ENCODE data around the gene KIDINS220. TPM values are rescaled to one million over a fixed set of nuclear protein-coding genes. Genes with fewer than 3 reads are reported as not detected.
A peak's percentile ranks its signal among the peaks of the same experiment; 100 is the strongest.

Gene KIDINS220
- total and polyA plus RNA-seq, 9 of the 15 experiments (the other 6 are each of a cell fraction or from before 2014, with no cell fraction given) = 15.2 to 48.0 (median 34.4) TPM

DNA sequence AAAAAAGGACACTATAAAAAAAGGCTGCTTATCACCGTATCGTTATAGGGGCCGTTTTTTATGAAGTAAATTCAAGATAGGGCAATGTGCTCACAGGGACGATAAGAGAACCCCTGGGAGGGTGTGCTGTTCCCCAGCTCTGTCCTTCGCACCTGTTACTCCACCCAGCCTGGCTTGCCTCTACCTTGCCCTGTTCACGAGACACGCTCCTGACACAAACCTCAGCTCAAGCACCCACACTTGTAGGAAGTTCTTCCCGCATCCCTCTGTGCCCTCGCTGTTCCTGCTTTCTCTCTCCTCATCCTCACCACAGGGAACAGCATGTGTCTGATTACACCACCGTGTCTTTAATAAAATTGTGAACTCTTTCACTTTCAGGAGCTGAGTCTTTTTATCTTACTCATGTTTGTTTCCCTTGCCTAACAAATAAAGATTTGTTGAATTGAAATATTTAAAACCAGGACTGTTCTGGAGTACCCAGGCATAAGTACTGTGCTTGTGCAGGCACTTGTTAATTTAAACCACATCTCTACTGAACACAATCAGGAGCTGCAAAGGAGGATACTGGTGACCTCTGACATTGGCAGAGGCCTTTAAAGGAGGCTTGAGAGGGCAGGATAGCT, 26.0 kb upstream of the KIDINS220 start:
- BruUV-seq (replicated peaks) = no TSS peak
- H3K79me2 ChIP-seq (ENCODE audit: control insufficient read depth, insufficient read depth, low read length) = no peaks in the 10 kb centered on the region
- no peaks in the 10 kb centered on the region for H4K20me1 ChIP-seq (replicated peaks; ENCODE audit: control insufficient read depth, insufficient read depth, low read length)
- TF ChIP-seq ATF1 (CRISPR knock-in tag; IDR thresholded peaks at IDR 0.05) = no peak
- TF ChIP-seq ATF1 (tag; IDR thresholded peaks at IDR 0.05) = no peak
- TF ChIP-seq, protein P1, sequence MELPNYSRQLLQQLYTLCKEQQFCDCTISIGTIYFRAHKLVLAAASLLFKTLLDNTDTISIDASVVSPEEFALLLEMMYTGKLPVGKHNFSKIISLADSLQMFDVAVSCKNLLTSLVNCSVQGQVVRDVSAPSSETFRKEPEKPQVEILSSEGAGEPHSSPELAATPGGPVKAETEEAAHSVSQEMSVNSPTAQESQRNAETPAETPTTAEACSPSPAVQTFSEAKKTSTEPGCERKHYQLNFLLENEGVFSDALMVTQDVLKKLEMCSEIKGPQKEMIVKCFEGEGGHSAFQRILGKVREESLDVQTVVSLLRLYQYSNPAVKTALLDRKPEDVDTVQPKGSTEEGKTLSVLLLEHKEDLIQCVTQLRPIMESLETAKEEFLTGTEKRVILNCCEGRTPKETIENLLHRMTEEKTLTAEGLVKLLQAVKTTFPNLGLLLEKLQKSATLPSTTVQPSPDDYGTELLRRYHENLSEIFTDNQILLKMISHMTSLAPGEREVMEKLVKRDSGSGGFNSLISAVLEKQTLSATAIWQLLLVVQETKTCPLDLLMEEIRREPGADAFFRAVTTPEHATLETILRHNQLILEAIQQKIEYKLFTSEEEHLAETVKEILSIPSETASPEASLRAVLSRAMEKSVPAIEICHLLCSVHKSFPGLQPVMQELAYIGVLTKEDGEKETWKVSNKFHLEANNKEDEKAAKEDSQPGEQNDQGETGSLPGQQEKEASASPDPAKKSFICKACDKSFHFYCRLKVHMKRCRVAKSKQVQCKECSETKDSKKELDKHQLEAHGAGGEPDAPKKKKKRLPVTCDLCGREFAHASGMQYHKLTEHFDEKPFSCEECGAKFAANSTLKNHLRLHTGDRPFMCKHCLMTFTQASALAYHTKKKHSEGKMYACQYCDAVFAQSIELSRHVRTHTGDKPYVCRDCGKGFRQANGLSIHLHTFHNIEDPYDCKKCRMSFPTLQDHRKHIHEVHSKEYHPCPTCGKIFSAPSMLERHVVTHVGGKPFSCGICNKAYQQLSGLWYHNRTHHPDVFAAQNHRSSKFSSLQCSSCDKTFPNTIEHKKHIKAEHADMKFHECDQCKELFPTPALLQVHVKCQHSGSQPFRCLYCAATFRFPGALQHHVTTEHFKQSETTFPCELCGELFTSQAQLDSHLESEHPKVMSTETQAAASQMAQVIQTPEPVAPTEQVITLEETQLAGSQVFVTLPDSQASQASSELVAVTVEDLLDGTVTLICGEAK (IDR thresholded peaks at IDR 0.05) = peak; percentile 79
- TF ChIP-seq, protein P1 (CRISPR knock-in tag; IDR thresholded peaks at IDR 0.05) = peak; percentile 32; the same call in 1 of the 2 replicates
- H2AFZ ChIP-seq (ENCODE audit: low read depth, low read length) = no peak overlapping the region
- intact Hi-C loops (cut with micrococcal nuclease) (no loop called here), in situ Hi-C loops (cut with MboI) (no loop called here)
- no peak for DNase-seq (ENCODE audit: extremely low read depth in 1 of 4, low spot score in 3 of 4)
- H3K4me2 ChIP-seq (ENCODE audit: insufficient read depth, low read length) = no peak overlapping the region
- no peak for FAIRE-seq
- no peak overlapping the region for H3K9ac ChIP-seq (ENCODE audit: insufficient read depth in 1 of 2, low read depth in 2 of 2, low read length in 2 of 2)
- H3K4me3 ChIP-seq = no peak overlapping the region
- 80% methylated on average over 10 of the region's 10 CpGs for WGBS (ENCODE audit: insufficient coverage, low coverage, missing lambda C conversion rate)
- H3K36me3 ChIP-seq (ENCODE audit: control insufficient read depth, insufficient read depth, low read length) = peaks cover 44% of the 10 kb centered on the region; the same call in 2 of the 3 replicates
- H3K27me3 ChIP-seq (ENCODE audit: control insufficient read depth in 2 of 2, insufficient read depth in 2 of 2, low read length in 2 of 2) = no peaks in the 10 kb centered on the region
- POLR2A ChIA-PET = interaction anchor here (0.7 to 1.7 kb wide), 5 partner anchors 12 to 693 kb away, joined by 3 to 8 read pairs (median 4); no protein-coding TSS in a partner anchor
- no peak overlapping the region for H3K27ac ChIP-seq (ENCODE audit: extremely low read depth, low read depth, low read length)
- CTCF ChIA-PET (ENCODE audit: low intra/inter-chr PET ratio) = interaction anchor here (0.6 kb wide), 1 partner anchor 676 kb away, joined by 3 read pairs; no protein-coding TSS in a partner anchor
- no peaks in the 10 kb centered on the region for H3K9me3 ChIP-seq (replicated peaks; ENCODE audit: control insufficient read depth, insufficient read depth, low read depth, low read length)
- ATAC-seq = no peak
- no peaks in the 10 kb centered on the region; a peak in 1 of 5 replicates for H3K4me1 ChIP-seq (replicated peaks in 1 of 2; ENCODE audit: control insufficient read depth in 2 of 2, insufficient read depth in 2 of 2, low read length in 2 of 2)
- H3K9me1 ChIP-seq (ENCODE audit: control insufficient read depth, insufficient read depth, low read length) = no peaks in the 10 kb centered on the region

Data from K562 (cell line).